ENCODE data around the gene SMIM9. TPM values are rescaled to one million over a fixed set of nuclear protein-coding genes. Genes with fewer than 3 reads are reported as not detected.
"Not testable (repeated sequence)": the region's sequence is repeated elsewhere in the genome, so short reads cannot be mapped to it uniquely, and the experiment has no call there.

SMIM9 gene
- polyA plus RNA-seq, 3 donors, result not detected

DNA sequence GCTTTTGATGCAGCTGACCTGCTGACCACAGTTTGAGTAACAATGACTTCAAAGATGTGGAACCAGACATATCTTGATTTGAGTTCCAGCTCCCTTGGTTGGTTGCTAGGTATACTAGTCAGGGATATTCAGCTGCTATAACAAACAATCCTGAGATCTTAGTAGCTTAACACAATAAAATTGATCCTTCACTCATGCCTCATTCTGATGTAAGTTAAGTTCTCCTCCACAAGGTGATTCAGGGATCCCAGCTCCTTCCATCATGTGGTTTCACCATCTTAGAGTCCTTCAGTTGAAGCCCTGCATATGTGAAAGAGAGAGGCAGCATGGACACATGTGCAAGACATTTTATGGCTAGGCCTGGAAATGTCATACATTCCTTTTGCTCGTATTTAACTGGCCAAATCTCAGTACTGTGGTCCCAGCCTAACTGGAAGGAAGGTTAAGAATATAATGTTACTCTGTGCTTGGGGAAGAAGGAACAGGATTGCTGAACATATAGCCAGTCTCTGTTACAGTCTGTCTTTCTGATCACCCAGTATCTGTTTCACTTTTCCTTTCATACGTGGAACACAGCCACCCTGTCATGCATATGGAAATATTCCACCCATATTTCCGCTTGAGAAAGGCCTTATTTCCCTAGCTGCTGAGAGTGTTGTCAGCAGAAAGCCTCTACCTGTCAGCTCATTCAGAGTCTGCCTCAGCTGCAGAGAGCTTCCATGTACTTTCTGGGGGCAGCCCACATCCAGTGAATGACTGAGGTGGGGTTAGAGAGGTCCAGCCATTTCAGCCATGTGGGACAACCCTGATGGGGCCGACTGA, 7.1 kb downstream of the SMIM9 start:
- H3K27me3 ChIP-seq (ENCODE audit: control insufficient read depth in 2 of 2, insufficient read depth in 2 of 2, low read length in 2 of 2), result no peaks in the 10 kb centered on the region
- H3K4me3 Mint-ChIP-seq, result no peak overlapping the region
- H3K36me3 Mint-ChIP-seq, result no peaks in the 10 kb centered on the region
- intact Hi-C loops (cut with micrococcal nuclease), result no loop called here
- H3K4me2 ChIP-seq (replicated peaks; ENCODE audit: extremely low read depth, low read length, poor library complexity, severe bottlenecking), result peak overlapping the region; percentile 30
- H3K4me3 ChIP-seq (replicated peaks in 1 of 3; ENCODE audit: low read depth in 2 of 3, low read length in 3 of 3), result no peak overlapping the region
- no peaks in the 10 kb centered on the region for H3K9me3 ChIP-seq (replicated peaks in 1 of 2; ENCODE audit: control insufficient read depth in 1 of 2, insufficient read depth in 1 of 2, low read length in 2 of 2)
- peak in 2 of 3 donors; percentile 13 to 31 for DNase-seq
- no CpG with 5 or more reads among the region's 4 CpGs for WGBS (ENCODE audit: insufficient coverage)
- no peaks in the 10 kb centered on the region for H3K36me3 ChIP-seq (replicated peaks in 1 of 2; ENCODE audit: control insufficient read depth in 1 of 2, insufficient read depth in 2 of 2, low read length in 2 of 2)
- no peaks in the 10 kb centered on the region for H3K79me2 ChIP-seq (ENCODE audit: insufficient read depth, low read length)
- TF ChIP-seq CTCF (IDR thresholded peaks at IDR 0.05), result no peak
- peaks cover 20% of the 10 kb centered on the region for H3K4me1 Mint-ChIP-seq
- peaks cover 0 to 2% (median 0%) of the 10 kb centered on the region in 7 donors for H3K9me3 Mint-ChIP-seq
- H3K27ac ChIP-seq (ENCODE audit: low read depth in 1 of 2, low read length in 2 of 2), result peak overlapping the region in 1 of 2 donors; percentile 71
- no peaks in the 10 kb centered on the region for H4K20me1 ChIP-seq (ENCODE audit: insufficient read depth, low read length)
- peaks cover 0 to 2% (median 0%) of the 10 kb centered on the region in 3 donors for H3K27me3 Mint-ChIP-seq (ENCODE audit: low read depth in 3 of 3)
- H2AFZ ChIP-seq (ENCODE audit: insufficient read depth, low read depth, low read length, poor library complexity, severe bottlenecking), result peak overlapping the region; percentile 20
- peak overlapping the region; percentile 25 to 89 (median 71) for H3K27ac Mint-ChIP-seq
- H3K9ac ChIP-seq (ENCODE audit: insufficient read depth, low read length, poor library complexity, severe bottlenecking), result no peak overlapping the region
- H3K4me1 ChIP-seq (ENCODE audit: control insufficient read depth in 1 of 2, insufficient read depth in 2 of 2, low read length in 2 of 2), result peaks cover 13 to 14% of the 10 kb centered on the region in 2 donors

GRCh38 chrX:154825586-154825985, 8.9 kb downstream of the SMIM9 start:
- H2AFZ ChIP-seq (ENCODE audit: insufficient read depth, low read depth, low read length, poor library complexity, severe bottlenecking); H3K27me3 Mint-ChIP-seq (ENCODE audit: low read depth in 3 of 3); H3K4me3 ChIP-seq (replicated peaks in 1 of 3; ENCODE audit: low read depth in 2 of 3, low read length in 3 of 3); H3K4me2 ChIP-seq (replicated peaks; ENCODE audit: extremely low read depth, low read length, poor library complexity, severe bottlenecking); H3K9ac ChIP-seq (ENCODE audit: insufficient read depth, low read length, poor library complexity, severe bottlenecking); H4K20me1 ChIP-seq (ENCODE audit: insufficient read depth, low read length); intact Hi-C loops (cut with micrococcal nuclease); H3K36me3 Mint-ChIP-seq; H3K27ac Mint-ChIP-seq; H3K9me3 Mint-ChIP-seq; H3K4me3 Mint-ChIP-seq; H3K36me3 ChIP-seq (replicated peaks in 1 of 2; ENCODE audit: control insufficient read depth in 1 of 2, insufficient read depth in 2 of 2, low read length in 2 of 2); H3K27ac ChIP-seq (ENCODE audit: low read depth in 1 of 2, low read length in 2 of 2); DNase-seq; H3K79me2 ChIP-seq (ENCODE audit: insufficient read depth, low read length); H3K27me3 ChIP-seq (ENCODE audit: control insufficient read depth in 2 of 2, insufficient read depth in 2 of 2, low read length in 2 of 2); H3K9me3 ChIP-seq (replicated peaks in 1 of 2; ENCODE audit: control insufficient read depth in 1 of 2, insufficient read depth in 1 of 2, low read length in 2 of 2): not testable (repeated sequence)
- peaks cover 20% of the 10 kb centered on the region for H3K4me1 Mint-ChIP-seq
- H3K4me1 ChIP-seq (ENCODE audit: control insufficient read depth in 1 of 2, insufficient read depth in 2 of 2, low read length in 2 of 2), result peaks cover 13 to 14% of the 10 kb centered on the region in 2 donors
- WGBS (ENCODE audit: insufficient coverage), result no CpG with 5 or more reads among the region's 3 CpGs

Measured in CD14-positive monocyte (primary cell).